ENCODE results near the gene PGLYRP3.

PGLYRP3 gene

DNA sequence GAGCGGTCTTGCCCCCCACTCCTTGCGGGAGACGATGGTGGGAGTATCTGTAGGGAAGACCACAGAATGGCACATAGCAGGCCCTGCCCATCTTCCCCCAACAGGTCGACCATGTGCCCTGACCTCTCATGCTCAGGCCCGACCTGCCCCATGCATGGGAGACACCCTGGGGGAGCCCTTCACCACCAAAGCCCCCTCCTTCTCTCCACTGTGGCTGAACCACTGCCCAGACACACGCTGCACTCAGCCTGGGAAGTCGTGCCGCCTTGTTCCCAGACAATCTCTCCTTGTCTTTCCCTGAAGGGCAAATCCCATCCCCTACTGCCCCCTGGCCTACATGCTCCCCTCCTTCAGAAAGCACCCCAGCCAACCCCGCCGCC is 5.5 kb downstream of the PGLYRP3 start:
- no peak for TF ChIP-seq ZBTB7A (IDR thresholded peaks at IDR 0.05; ENCODE audit: low read depth)
- TF ChIP-seq YY1 (IDR thresholded peaks at IDR 0.05; ENCODE audit: low read depth), result no peak
- TF ChIP-seq EP300 (IDR thresholded peaks at IDR 0.05; ENCODE audit: borderline replicate concordance), result no peak
- no peak for TF ChIP-seq FOXM1 (IDR thresholded peaks at IDR 0.05; ENCODE audit: borderline replicate concordance, low read depth)
- no peak for TF ChIP-seq TCF12 (IDR thresholded peaks at IDR 0.05; ENCODE audit: low read depth)
- TF ChIP-seq, protein P1, sequence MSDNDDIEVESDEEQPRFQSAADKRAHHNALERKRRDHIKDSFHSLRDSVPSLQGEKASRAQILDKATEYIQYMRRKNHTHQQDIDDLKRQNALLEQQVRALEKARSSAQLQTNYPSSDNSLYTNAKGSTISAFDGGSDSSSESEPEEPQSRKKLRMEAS (IDR thresholded peaks at IDR 0.05), result no peak
- no peak for TF ChIP-seq NFIC (IDR thresholded peaks at IDR 0.05)
- no peak for TF ChIP-seq EGR1 (IDR thresholded peaks at IDR 0.05)
- TF ChIP-seq TEAD4 (IDR thresholded peaks at IDR 0.05), result no peak
- no peak for TF ChIP-seq USF1 (IDR thresholded peaks at IDR 0.05)
- TF ChIP-seq RAD21 (IDR thresholded peaks at IDR 0.05; ENCODE audit: low read depth), result no peak
- no peak for TF ChIP-seq TAF1 (IDR thresholded peaks at IDR 0.05; ENCODE audit: low read depth)
- no peak for TF ChIP-seq CEBPB (IDR thresholded peaks at IDR 0.05)
- TF ChIP-seq REST (IDR thresholded peaks at IDR 0.05; ENCODE audit: low read depth), result no peak
- no peak for TF ChIP-seq CREB1 (IDR thresholded peaks at IDR 0.05; ENCODE audit: low read depth)

GRCh38 chr1:153306303-153307220 is 6.2 kb downstream of the PGLYRP3 start:
- TF ChIP-seq USF1 (IDR thresholded peaks at IDR 0.05), result no peak
- no peak for TF ChIP-seq ZBTB7A (IDR thresholded peaks at IDR 0.05; ENCODE audit: low read depth)
- TF ChIP-seq, protein P1 (IDR thresholded peaks at IDR 0.05), result no peak
- no peak for TF ChIP-seq EGR1 (IDR thresholded peaks at IDR 0.05)
- TF ChIP-seq CEBPB (IDR thresholded peaks at IDR 0.05), result no peak
- no peak for TF ChIP-seq TEAD4 (IDR thresholded peaks at IDR 0.05)
- no peak for TF ChIP-seq NFIC (IDR thresholded peaks at IDR 0.05)
- TF ChIP-seq RAD21 (IDR thresholded peaks at IDR 0.05; ENCODE audit: low read depth), result no peak
- no peak for TF ChIP-seq YY1 (IDR thresholded peaks at IDR 0.05; ENCODE audit: low read depth)
- TF ChIP-seq FOXM1 (IDR thresholded peaks at IDR 0.05; ENCODE audit: borderline replicate concordance, low read depth), result no peak
- no peak for TF ChIP-seq EP300 (IDR thresholded peaks at IDR 0.05; ENCODE audit: borderline replicate concordance)
- TF ChIP-seq TAF1 (IDR thresholded peaks at IDR 0.05; ENCODE audit: low read depth), result no peak
- no peak for TF ChIP-seq TCF12 (IDR thresholded peaks at IDR 0.05; ENCODE audit: low read depth)
- TF ChIP-seq REST (IDR thresholded peaks at IDR 0.05; ENCODE audit: low read depth), result no peak
- TF ChIP-seq CREB1 (IDR thresholded peaks at IDR 0.05; ENCODE audit: low read depth), result no peak

GRCh38 chr1:153305682-153306081 is 7.1 kb downstream of the PGLYRP3 start:
- TF ChIP-seq ZBTB7A (IDR thresholded peaks at IDR 0.05; ENCODE audit: low read depth) (no peak), USF1 (IDR thresholded peaks at IDR 0.05) (no peak), YY1 (IDR thresholded peaks at IDR 0.05; ENCODE audit: low read depth) (no peak), CREB1 (IDR thresholded peaks at IDR 0.05; ENCODE audit: low read depth) (no peak), CEBPB (IDR thresholded peaks at IDR 0.05) (no peak), TCF12 (IDR thresholded peaks at IDR 0.05; ENCODE audit: low read depth) (no peak), EGR1 (IDR thresholded peaks at IDR 0.05) (no peak), RAD21 (IDR thresholded peaks at IDR 0.05; ENCODE audit: low read depth) (no peak), REST (IDR thresholded peaks at IDR 0.05; ENCODE audit: low read depth) (no peak), TEAD4 (IDR thresholded peaks at IDR 0.05) (no peak), EP300 (IDR thresholded peaks at IDR 0.05; ENCODE audit: borderline replicate concordance) (no peak), NFIC (IDR thresholded peaks at IDR 0.05) (no peak), FOXM1 (IDR thresholded peaks at IDR 0.05; ENCODE audit: borderline replicate concordance, low read depth) (no peak), TAF1 (IDR thresholded peaks at IDR 0.05; ENCODE audit: low read depth) (no peak)
- TF ChIP-seq, protein P1 (IDR thresholded peaks at IDR 0.05), result no peak

All from Ishikawa (cell line).